ENCODE measurements around the gene CEP112. TPM values are rescaled to one million over a fixed set of nuclear protein-coding genes. Genes with fewer than 3 reads are reported as not detected.

The CEP112 gene
- total and polyA plus RNA-seq, 8 donors: 8.4 to 11.4 (median 9.8) TPM

DNA sequence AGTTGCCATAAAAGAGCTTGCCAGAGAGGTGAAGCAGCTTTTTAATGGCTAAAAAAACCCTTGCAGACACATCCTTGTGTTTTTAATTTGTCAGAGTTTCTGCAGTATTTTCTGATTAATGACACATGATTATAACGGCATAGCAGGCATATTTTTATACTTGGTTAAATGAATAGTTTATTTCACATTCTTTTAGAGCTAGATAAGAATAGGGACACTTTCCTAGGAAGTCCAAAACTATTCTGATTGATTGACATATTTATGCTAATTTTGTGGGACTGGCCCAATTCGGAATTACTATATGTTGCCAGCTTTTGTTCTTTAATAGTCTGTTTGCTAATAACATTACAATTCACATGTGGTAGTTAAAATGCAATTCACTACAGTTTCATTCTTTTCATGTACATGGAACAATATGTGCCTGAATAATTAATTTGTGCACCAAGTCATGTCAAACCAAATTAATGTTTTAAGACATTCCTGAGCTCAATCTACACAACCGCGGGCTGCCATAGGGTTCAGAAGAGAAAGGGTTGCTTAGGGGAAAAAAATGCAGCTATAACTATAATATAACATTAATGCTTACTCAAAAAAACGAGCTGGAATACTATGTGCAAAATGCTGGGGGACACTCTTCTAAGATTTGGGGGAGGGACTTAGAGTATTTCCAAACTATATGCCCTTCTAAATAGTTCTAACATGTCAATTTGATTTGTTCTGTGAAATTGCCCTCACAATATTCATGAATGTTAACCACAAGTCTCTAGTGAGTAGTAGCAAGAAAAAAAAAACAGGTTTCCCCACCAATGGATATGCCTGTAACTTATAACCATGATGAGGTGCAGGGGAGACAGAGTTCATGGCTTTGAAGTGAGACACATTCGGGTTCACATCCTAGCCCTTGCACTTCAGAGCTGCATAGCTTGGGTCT lies 305.4 kb downstream of the CEP112 start:
- FAIRE-seq (no peak), ATAC-seq (peak in 1 of 4 donors; percentile 12)

DNA sequence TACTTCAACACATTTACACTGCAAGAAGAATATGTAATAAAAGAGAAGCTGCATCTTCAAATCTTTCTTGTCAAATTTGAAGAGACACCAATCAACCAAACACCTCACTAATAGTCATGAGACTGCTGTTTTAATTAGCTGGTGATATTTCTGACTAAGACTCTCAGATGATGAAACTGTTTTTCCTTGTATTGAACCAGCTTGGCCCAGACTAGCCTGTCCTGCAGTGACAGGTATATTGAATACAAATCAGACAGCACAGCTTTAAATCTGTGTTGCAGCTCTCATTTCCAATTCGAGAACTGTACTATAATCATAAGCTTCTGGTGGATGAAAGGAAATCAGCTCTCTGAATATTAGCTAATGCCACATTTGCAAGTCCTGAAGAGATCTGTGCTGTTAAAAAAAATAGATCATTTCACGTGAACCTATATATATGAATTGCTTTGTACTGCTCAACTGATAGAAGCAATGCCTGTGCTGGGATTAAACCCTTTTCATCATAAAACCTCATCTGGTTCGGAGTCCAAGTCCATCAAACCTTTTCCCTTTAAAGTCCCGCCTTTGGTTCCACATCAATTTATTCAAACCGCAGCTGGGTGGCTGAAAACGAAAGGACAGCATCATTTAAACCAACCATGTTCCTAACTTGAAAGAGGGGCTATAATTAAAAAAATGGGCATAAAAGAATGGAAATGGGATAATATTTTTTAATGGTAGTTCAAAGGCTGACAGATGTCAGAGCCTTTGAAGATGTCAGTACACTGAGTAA lies 306.2 kb downstream of the CEP112 start:
- Histone ChIP-seq H3K4me1 (no peaks in the 10 kb centered on the region), H3K9me3 (no peaks in the 10 kb centered on the region), H3K27me3 (no peaks in the 10 kb centered on the region), H3K27ac (no peak overlapping the region), H3K36me3 (no peaks in the 10 kb centered on the region), H3K4me3 (no peak overlapping the region)
- ATAC-seq (no peak), DNase-seq (no peak), FAIRE-seq (no peak)
- 83 to 84% methylated on average over 6 of the region's 6 CpGs for WGBS, 2 donors
- intact Hi-C loops (cut with DNase I): no loop called here
- TF ChIP-seq CTCF (IDR thresholded peaks at IDR 0.05): no peak

More for the DNA sequence above, 305.4 kb downstream of the CEP112 start:
- TF ChIP-seq CTCF (IDR thresholded peaks at IDR 0.05): no peak
- Histone ChIP-seq H3K27ac (no peak overlapping the region), H3K9me3 (no peaks in the 10 kb centered on the region), H3K36me3 (no peaks in the 10 kb centered on the region), H3K4me3 (no peak overlapping the region), H3K4me1 (no peaks in the 10 kb centered on the region), H3K27me3 (no peaks in the 10 kb centered on the region)
- intact Hi-C loops (cut with DNase I): no loop called here
- no peak for DNase-seq
- 57 to 58% methylated on average over 6 of the region's 6 CpGs for WGBS, 2 donors

- DNase-seq (no peak), ATAC-seq (no peak), FAIRE-seq (no peak)
- Histone ChIP-seq H3K4me3 (no peak overlapping the region), H3K27ac (no peak overlapping the region), H3K9me3 (peaks cover 0 to 6% (median 0%) of the 10 kb centered on the region in 4 donors), H3K27me3 (no peaks in the 10 kb centered on the region), H3K4me1 (no peaks in the 10 kb centered on the region), H3K36me3 (no peaks in the 10 kb centered on the region)
- intact Hi-C loops (cut with DNase I): no loop called here
- TF ChIP-seq CTCF (IDR thresholded peaks at IDR 0.05): no peak
- WGBS, 2 donors: 91 to 92% methylated on average over 4 of the region's 4 CpGs
Measured at GRCh38 chr17:65876985-65877384, 314.9 kb downstream of the CEP112 start.

DNA sequence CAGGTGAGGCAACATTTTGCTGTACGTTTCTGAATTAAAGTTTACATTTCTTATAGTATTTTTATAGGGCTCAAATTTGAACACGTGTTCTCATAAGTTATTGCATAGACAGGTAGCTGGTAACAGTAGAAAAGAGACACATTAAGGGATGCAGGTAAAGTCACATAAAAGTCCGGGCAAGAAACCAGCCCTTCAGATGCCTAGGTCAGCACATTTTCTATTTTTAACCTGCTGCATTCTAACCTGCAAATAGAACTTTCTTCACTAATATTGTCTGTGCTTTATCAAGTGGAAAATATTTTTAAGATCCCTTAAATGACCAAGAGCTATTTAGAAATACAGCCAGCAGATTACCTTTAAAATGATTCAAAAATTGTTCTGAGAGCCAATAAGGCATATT lies 323.1 kb downstream of the CEP112 start:
- Histone ChIP-seq H3K27ac (no peak overlapping the region), H3K4me1 (no peaks in the 10 kb centered on the region), H3K9me3 (no peaks in the 10 kb centered on the region), H3K36me3 (no peaks in the 10 kb centered on the region), H3K4me3 (no peak overlapping the region), H3K27me3 (no peaks in the 10 kb centered on the region)
- intact Hi-C loops (cut with DNase I): no loop called here
- FAIRE-seq (no peak), ATAC-seq (no peak), DNase-seq (no peak)
- WGBS, 2 donors: 85 to 87% methylated on average over 3 of the region's 3 CpGs
- TF ChIP-seq CTCF (IDR thresholded peaks at IDR 0.05): no peak
